AG04450 (cell line): ENCODE measurements around the gene VCL. TPM values are rescaled to one million over a fixed set of nuclear protein-coding genes. Genes with fewer than 3 reads are reported as not detected.

Experiments used
- CTCF ChIA-PET: fragments of 300-600, 350-600 bp; formaldehyde crosslinking; extraction: SDS; loops from one replicate; lab custom pipeline; 2022; ENCODE audit warnings: antibody characterized with exemption, inconsistent platforms; lab: Charles Lee
- POLR2A ChIA-PET: fragments of 350-600 bp; formaldehyde crosslinking; extraction: SDS; loops from one replicate; lab custom pipeline; 2021; ENCODE audit warnings: antibody characterized with exemption, inconsistent platforms; lab: Yijun Ruan, JAX
- DNase-seq: peaks from one replicate; pipeline ENCODE4 v3.0.0-alpha.2; 2011; ENCODE audit warnings: low read depth, low spot score
- H3K27ac ChIP-seq: one replicate; pipeline ENCODE4 v1.5.1; 2012; ENCODE audit warnings: low read depth, low read length, control low read depth
- H3K27me3 ChIP-seq: one replicate; pipeline ENCODE4 v1.6.0; 2012; ENCODE audit warnings: low read length; ENCODE audit not compliant: control insufficient read depth, insufficient read depth
- H3K4me3 ChIP-seq: 2 replicates; pipeline ENCODE4 v1.5.1; 2011; ENCODE audit warnings: mild to moderate bottlenecking, low read depth, low read length, control low read depth
- H3K9me3 ChIP-seq: 2 replicates; pipeline ENCODE4 v1.5.1; 2012; ENCODE audit warnings: low read length; ENCODE audit not compliant: control insufficient read depth, insufficient read depth
- polyA plus RNA-seq: library from polyadenylated mRNA; depleted of rRNA; stranded (reverse); fragments of >200 nt; gene quantifications from 2 replicates; pipeline ENCODE4 v1.2.3, GENCODE V29; 2011
- TF ChIP-seq, protein P1 (sequence below): IDR thresholded peaks from 2 replicates; pipeline ENCODE4 v1.5.1; 2011; ENCODE audit warnings: low read depth, low read length, control low read depth, inconsistent platforms

Gene VCL
- polyA plus RNA-seq, 1 experiment, result 313 TPM

DNA sequence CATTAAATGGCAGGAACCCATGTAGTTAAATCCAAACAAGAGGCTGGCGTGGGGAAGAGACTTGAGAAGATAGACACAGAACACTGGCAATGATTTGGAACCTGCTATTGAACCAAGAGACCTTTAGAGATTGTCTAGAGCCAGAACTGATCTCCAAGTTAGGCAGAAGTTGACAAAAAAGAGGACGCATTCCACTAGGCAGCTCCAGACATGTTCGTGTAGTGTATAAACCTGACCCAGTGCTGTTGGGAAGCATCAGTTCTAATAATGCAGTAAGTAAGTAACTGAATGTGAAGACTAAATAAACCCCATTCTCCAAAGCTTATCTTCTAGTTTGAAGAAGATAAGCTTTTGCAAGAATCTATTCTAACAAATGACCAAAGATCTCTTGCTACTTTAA lies 101.9 kb downstream of the VCL start:
- ChIA-PET POLR2A (no interaction called here), CTCF (interaction anchor here (0.8 to 1.8 kb wide), 3 partner anchors 19 to 213 kb away, joined by 3 to 5 read pairs (median 4); no protein-coding TSS in a partner anchor)
- TF ChIP-seq, protein P1, sequence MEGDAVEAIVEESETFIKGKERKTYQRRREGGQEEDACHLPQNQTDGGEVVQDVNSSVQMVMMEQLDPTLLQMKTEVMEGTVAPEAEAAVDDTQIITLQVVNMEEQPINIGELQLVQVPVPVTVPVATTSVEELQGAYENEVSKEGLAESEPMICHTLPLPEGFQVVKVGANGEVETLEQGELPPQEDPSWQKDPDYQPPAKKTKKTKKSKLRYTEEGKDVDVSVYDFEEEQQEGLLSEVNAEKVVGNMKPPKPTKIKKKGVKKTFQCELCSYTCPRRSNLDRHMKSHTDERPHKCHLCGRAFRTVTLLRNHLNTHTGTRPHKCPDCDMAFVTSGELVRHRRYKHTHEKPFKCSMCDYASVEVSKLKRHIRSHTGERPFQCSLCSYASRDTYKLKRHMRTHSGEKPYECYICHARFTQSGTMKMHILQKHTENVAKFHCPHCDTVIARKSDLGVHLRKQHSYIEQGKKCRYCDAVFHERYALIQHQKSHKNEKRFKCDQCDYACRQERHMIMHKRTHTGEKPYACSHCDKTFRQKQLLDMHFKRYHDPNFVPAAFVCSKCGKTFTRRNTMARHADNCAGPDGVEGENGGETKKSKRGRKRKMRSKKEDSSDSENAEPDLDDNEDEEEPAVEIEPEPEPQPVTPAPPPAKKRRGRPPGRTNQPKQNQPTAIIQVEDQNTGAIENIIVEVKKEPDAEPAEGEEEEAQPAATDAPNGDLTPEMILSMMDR, result no peak

DNA sequence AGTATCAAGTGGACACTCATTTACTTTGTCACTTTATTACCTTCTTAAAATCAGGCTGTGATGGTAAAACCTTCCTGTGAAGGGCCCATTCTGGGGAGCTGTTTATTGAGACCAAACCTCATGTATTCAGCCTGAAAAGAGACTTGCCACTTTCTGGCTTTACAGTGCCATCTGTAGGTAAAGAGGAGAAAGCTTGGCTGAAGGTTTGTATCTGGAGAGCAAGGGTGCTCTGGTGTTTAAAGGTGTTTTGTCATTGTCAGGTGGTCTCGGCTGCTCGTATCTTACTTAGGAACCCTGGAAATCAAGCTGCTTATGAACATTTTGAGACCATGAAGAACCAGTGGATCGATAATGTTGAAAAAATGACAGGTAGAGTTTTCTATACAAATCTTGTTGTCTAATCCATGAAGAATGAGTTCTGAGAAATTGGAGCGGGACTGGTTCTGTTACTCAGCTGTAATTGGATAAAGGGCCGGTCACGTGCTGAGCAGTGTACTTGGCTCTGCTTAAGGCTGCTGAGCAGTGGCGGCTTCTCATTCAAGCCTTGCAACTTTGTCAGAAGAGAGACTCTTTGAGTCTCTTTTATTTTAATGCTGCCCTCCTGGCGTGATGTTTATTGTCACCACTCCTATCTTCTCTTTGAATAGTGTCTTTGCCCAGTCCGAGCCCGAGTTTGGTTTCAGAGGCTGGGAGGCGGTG lies 105.8 kb downstream of the VCL start:
- TF ChIP-seq, protein P1, result peak; percentile 50
- no peaks in the 10 kb centered on the region for H3K27me3 ChIP-seq
- no peak for DNase-seq
- POLR2A ChIA-PET, result interaction anchor here (0.6 kb wide), 1 partner anchor 186 kb away, joined by 5 read pairs; no protein-coding TSS in a partner anchor
- no peak overlapping the region for H3K27ac ChIP-seq
- no peaks in the 10 kb centered on the region for H3K9me3 ChIP-seq
- no peak overlapping the region for H3K4me3 ChIP-seq
- CTCF ChIA-PET, result interaction anchor here (1.0 to 2.8 kb wide), 8 partner anchors 23 to 259 kb away, joined by 3 to 20 read pairs (median 6); no protein-coding TSS in a partner anchor

More for the DNA sequence above, 101.9 kb downstream of the VCL start:
- DNase-seq, result no peak
- Histone ChIP-seq H3K27me3 (no peaks in the 10 kb centered on the region), H3K27ac (no peak overlapping the region), H3K9me3 (no peaks in the 10 kb centered on the region), H3K4me3 (no peak overlapping the region)

DNA sequence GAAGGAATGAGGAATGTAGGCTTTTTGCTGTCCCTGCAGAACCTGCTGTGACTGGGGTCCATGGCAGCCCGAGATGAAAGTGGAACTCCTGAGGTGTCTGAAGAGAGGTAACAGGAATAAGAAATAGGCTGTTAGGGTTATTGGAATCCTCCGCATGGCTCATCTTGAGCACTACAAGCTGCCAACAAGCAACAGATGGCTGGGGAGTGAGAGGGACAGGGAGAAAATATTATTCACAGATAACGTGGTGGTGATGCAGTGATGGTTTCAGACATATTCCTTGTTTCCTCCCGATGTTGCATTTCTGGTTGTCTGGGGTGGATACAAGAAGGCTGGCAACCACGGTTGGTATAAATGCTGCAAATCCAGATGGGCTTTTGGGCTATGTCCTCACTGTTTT lies 106.6 kb downstream of the VCL start:
- ChIA-PET POLR2A (no interaction called here), CTCF (interaction anchor here (0.5 to 2.8 kb wide), 2 partner anchors 9 to 217 kb away, joined by 3 to 20 read pairs; no protein-coding TSS in a partner anchor)
- DNase-seq, result no peak
- H3K27me3 ChIP-seq, result no peaks in the 10 kb centered on the region
- no peak overlapping the region for H3K27ac ChIP-seq
- H3K9me3 ChIP-seq, result no peaks in the 10 kb centered on the region
- no peak overlapping the region for H3K4me3 ChIP-seq
- TF ChIP-seq, protein P1, result no peak

DNA sequence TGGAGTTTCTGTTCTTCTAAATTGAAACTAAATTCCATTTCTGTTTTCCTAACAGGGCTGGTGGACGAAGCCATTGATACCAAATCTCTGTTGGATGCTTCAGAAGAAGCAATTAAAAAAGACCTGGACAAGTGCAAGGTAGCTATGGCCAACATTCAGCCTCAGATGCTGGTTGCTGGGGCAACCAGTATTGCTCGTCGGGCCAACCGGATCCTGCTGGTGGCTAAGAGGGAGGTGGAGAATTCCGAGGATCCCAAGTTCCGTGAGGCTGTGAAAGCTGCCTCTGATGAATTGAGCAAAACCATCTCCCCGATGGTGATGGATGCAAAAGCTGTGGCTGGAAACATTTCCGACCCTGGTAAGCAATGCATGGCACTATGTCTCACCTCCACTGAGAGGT lies 107.1 kb downstream of the VCL start:
- Histone ChIP-seq H3K27ac (no peak overlapping the region), H3K27me3 (no peaks in the 10 kb centered on the region), H3K9me3 (no peaks in the 10 kb centered on the region), H3K4me3 (no peak overlapping the region)
- CTCF ChIA-PET, result interaction anchor here (0.5 to 2.8 kb wide), 2 partner anchors 9 to 218 kb away, joined by 3 to 20 read pairs; no protein-coding TSS in a partner anchor
- POLR2A ChIA-PET, result no interaction called here
- TF ChIP-seq, protein P1, result no peak
- DNase-seq, result no peak

DNA sequence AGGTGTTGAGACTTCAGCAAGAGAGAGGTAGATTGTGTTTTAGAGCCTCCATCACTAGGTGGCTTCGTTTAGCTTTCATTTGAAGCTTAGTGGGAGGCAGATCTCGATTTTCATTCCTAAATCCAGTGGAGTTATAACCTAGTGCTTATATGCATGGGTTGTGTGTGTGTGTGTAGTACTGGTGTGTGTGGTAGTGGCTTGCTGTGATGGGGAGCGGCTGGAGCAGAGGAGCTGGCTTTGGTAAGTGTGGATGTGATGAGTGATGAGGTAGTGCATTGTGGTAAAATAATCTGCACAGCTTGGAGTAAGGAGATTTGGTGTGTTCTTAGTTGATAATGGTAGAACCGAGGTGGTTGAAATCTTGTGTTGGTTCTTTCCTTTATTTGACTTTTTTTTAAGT lies 109.5 kb downstream of the VCL start:
- ChIA-PET POLR2A (no interaction called here), CTCF (interaction anchor here (0.6 to 1.5 kb wide), 2 partner anchors 20 to 221 kb away, joined by 3 to 11 read pairs; no protein-coding TSS in a partner anchor)
- H3K9me3 ChIP-seq, result no peaks in the 10 kb centered on the region
- no peak overlapping the region for H3K27ac ChIP-seq
- no peak overlapping the region for H3K4me3 ChIP-seq
- TF ChIP-seq, protein P1, result no peak
- DNase-seq, result no peak
- no peaks in the 10 kb centered on the region for H3K27me3 ChIP-seq
